MCF 10A (cell line): Measurements from ENCODE around the gene NEK1. TPM values are rescaled to one million over a fixed set of nuclear protein-coding genes. Genes with fewer than 3 reads are reported as not detected.

Source experiments
- BruUV-seq: library from RNA; stranded (reverse); fragments of 400-500 nt; replicated peaks from 2 replicates; lab custom pipeline; 2021; lab: Mats Ljungman, UMichigan
- CTCF ChIA-PET: fragments of 300-600 bp; sonication (Branson Sonifier 250); formaldehyde crosslinking; extraction: SDS; loops from one replicate; lab custom pipeline; 2021; ENCODE audit warnings: antibody characterized with exemption, inconsistent platforms; lab: Yijun Ruan, JAX
- POLR2A ChIA-PET: fragments of 300-600, 350-650 bp; sonication (Branson Sonifier 250); formaldehyde crosslinking; extraction: SDS; loops from one replicate; lab custom pipeline; 2020; ENCODE audit warnings: antibody characterized with exemption, inconsistent platforms; lab: Yijun Ruan, JAX
- DNase-seq: peaks from one replicate; pipeline ENCODE4 v3.0.0-alpha.2; 2018; ENCODE audit not compliant: unreplicated experiment
- H3K27ac Mint-ChIP-seq: one replicate; pipeline ENCODE4 v1.8.0; 2022; ENCODE audit warnings: mild to moderate bottlenecking, low read depth, mixed read lengths; ENCODE audit not compliant: unreplicated experiment
- H3K27me3 Mint-ChIP-seq: one replicate; pipeline ENCODE4 v1.8.0; 2022; ENCODE audit warnings: mixed read lengths; ENCODE audit not compliant: insufficient read depth, unreplicated experiment
- H3K36me3 Mint-ChIP-seq: one replicate; pipeline ENCODE4 v1.8.0; 2022; ENCODE audit warnings: mild to moderate bottlenecking, moderate library complexity, mixed read lengths; ENCODE audit not compliant: insufficient read depth, unreplicated experiment
- H3K4me1 Mint-ChIP-seq: one replicate; pipeline ENCODE4 v1.8.0; 2022; ENCODE audit warnings: mixed read lengths; ENCODE audit not compliant: insufficient read depth, unreplicated experiment
- H3K4me3 Mint-ChIP-seq: one replicate; pipeline ENCODE4 v1.8.0; 2022; ENCODE audit warnings: mild to moderate bottlenecking, moderate library complexity, mixed read lengths; ENCODE audit not compliant: unreplicated experiment
- H3K9me3 Mint-ChIP-seq: one replicate; pipeline ENCODE4 v1.8.0; 2022; ENCODE audit warnings: mixed read lengths; ENCODE audit not compliant: unreplicated experiment
- intact Hi-C: fragments of 100-400 bp; cut with micrococcal nuclease; formaldehyde crosslinking; loops from 2 replicates; pipeline ENCODE4 v1.14.1; 2022
- total RNA-seq: library from RNA; stranded (reverse); gene quantifications from 2 replicates; pipeline ENCODE4 v1.2.3, GENCODE V29; 2022
- TF ChIP-seq, protein P1 (sequence below): fragments of 200-600 bp; IDR thresholded peaks from one replicate; pipeline ENCODE4 v1.8.0; 2022; ENCODE audit warnings: antibody characterized with exemption, mild to moderate bottlenecking; ENCODE audit not compliant: unreplicated experiment

The NEK1 gene
- total RNA-seq, 1 experiment from 2014 or later = 15.5 TPM

DNA sequence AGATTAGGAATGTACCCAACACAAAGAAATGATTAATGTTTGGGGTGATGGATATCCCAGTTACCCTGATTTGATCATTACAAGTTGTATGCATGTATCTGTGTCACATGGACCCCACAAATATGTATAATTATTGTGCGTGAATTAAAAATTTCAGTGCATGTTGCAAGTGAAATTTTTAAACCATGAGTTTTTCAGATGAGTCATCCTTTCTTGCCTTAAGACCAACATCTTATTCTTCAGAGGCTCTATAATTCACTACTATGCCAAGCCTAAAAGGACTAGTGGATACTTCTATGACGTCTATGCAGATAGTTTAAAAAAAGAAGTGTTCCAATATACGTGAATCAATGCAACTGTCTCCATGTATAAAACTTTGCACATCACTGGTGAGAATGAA is 228.7 kb downstream of the NEK1 start:
- TF ChIP-seq, protein P1, sequence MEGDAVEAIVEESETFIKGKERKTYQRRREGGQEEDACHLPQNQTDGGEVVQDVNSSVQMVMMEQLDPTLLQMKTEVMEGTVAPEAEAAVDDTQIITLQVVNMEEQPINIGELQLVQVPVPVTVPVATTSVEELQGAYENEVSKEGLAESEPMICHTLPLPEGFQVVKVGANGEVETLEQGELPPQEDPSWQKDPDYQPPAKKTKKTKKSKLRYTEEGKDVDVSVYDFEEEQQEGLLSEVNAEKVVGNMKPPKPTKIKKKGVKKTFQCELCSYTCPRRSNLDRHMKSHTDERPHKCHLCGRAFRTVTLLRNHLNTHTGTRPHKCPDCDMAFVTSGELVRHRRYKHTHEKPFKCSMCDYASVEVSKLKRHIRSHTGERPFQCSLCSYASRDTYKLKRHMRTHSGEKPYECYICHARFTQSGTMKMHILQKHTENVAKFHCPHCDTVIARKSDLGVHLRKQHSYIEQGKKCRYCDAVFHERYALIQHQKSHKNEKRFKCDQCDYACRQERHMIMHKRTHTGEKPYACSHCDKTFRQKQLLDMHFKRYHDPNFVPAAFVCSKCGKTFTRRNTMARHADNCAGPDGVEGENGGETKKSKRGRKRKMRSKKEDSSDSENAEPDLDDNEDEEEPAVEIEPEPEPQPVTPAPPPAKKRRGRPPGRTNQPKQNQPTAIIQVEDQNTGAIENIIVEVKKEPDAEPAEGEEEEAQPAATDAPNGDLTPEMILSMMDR = no peak
- H3K9me3 Mint-ChIP-seq = peaks cover 22% of the 10 kb centered on the region
- no TSS peak for BruUV-seq
- no peaks in the 10 kb centered on the region for H3K36me3 Mint-ChIP-seq
- H3K4me3 Mint-ChIP-seq = no peak overlapping the region
- ChIA-PET CTCF (interaction anchor here (0.6 kb wide), 1 partner anchor 324 kb away, joined by 3 read pairs; no protein-coding TSS in a partner anchor), POLR2A (no interaction called here)
- H3K4me1 Mint-ChIP-seq = peaks cover 11% of the 10 kb centered on the region
- peak; percentile 66 for DNase-seq
- intact Hi-C loops = loop anchor here (10.0 kb wide), 1 partner anchor 109 kb away; the partner anchor contains the start of gene SH3RF1
- no peaks in the 10 kb centered on the region for H3K27me3 Mint-ChIP-seq
- H3K27ac Mint-ChIP-seq = no peak overlapping the region

DNA sequence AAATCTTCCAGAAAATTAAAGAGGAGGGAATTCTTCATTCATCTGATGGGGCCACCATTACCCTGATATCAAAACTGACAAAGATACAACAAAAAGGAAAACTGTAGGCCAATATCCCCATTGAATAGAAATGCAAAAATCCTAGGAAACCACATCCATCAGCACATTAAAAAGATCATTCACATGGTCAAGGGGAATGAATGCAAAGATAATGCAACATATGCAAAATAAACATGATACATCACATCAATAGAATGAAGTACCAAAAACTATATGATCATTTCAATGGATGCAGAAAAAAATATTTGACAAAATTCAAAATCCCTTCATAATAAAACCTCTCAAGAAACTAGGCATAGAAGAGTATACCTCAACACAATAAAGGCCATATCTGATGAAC is 232.7 kb downstream of the NEK1 start:
- Mint-ChIP-seq H3K27me3 (no peaks in the 10 kb centered on the region), H3K9me3 (peaks cover 37% of the 10 kb centered on the region), H3K36me3 (no peaks in the 10 kb centered on the region), H3K27ac (no peak overlapping the region), H3K4me1 (peaks cover 9% of the 10 kb centered on the region), H3K4me3 (no peak overlapping the region)
- TF ChIP-seq, protein P1 = no peak
- intact Hi-C loops = loop anchor here (10.0 kb wide), 1 partner anchor 105 kb away; the partner anchor contains the start of gene SH3RF1
- ChIA-PET POLR2A (interaction anchor here (0.7 kb wide), 1 partner anchor 384 kb away, joined by 3 read pairs; no protein-coding TSS in a partner anchor), CTCF (interaction anchor here (0.7 kb wide), 1 partner anchor 497 kb away, joined by 3 read pairs; no protein-coding TSS in a partner anchor)
- no TSS peak for BruUV-seq
- DNase-seq = no peak

DNA sequence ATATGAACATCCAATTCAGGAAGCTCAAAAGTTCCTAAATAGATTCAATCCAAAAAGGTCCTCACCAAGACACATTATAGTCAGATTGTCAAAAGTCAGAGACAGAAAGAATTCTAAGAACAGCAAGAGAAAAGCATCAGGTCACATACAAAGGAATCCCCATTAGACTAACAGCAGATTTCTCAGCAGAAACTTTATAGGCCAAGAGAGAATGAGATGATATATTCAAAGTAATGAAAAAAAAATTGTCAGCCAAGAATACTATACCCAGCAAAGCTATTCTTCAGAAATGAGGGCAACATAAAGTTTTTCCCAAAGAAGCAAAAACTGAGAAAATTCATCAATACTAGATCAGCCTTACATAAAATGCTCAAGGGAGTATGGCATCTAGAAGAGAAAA is 235.0 kb downstream of the NEK1 start:
- H3K4me3 Mint-ChIP-seq = no peak overlapping the region
- CTCF ChIA-PET = interaction anchor here (0.6 kb wide), 1 partner anchor 199 kb away, joined by 3 read pairs; no protein-coding TSS in a partner anchor
- TF ChIP-seq, protein P1 = no peak
- no TSS peak for BruUV-seq
- no peak for DNase-seq
- no peaks in the 10 kb centered on the region for H3K4me1 Mint-ChIP-seq
- H3K27me3 Mint-ChIP-seq = no peaks in the 10 kb centered on the region
- H3K27ac Mint-ChIP-seq = no peak overlapping the region
- no peaks in the 10 kb centered on the region for H3K36me3 Mint-ChIP-seq
- peaks cover 37% of the 10 kb centered on the region for H3K9me3 Mint-ChIP-seq
- POLR2A ChIA-PET = interaction anchor here (1.0 kb wide), 1 partner anchor 368 kb away, joined by 3 read pairs; no protein-coding TSS in a partner anchor
- intact Hi-C loops = no loop called here

DNA sequence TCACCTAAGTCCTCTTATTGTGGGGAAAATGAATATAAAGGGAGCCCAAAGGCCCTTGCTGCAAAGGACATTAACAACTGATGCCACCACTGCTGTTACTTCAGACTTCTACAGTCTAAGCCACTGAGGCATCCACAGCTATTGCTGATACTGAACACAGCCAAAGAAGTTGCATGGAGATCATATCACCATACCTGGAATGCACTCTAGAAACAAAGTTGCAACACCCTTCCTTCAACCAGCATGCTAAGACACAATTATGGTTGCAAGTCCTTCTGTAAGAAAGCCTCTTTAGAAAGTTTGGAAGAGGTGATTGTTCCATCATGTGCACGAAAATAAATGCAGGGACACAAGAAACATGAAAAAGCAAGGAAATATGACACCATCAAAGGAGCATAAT is 236.0 kb downstream of the NEK1 start:
- DNase-seq = no peak
- ChIA-PET POLR2A (no interaction called here), CTCF (interaction anchor here (0.6 kb wide), 2 partner anchors 198 to 351 kb away, joined by 3 read pairs; no protein-coding TSS in a partner anchor)
- H3K9me3 Mint-ChIP-seq = peaks cover 30% of the 10 kb centered on the region
- no TSS peak for BruUV-seq
- TF ChIP-seq, protein P1 = no peak
- no peaks in the 10 kb centered on the region for H3K4me1 Mint-ChIP-seq
- no peaks in the 10 kb centered on the region for H3K27me3 Mint-ChIP-seq
- H3K36me3 Mint-ChIP-seq = no peaks in the 10 kb centered on the region
- no peak overlapping the region for H3K27ac Mint-ChIP-seq
- intact Hi-C loops = no loop called here
- H3K4me3 Mint-ChIP-seq = no peak overlapping the region
